ENCODE results near the gene PCP4.

Gene PCP4

GRCh38 chr21:39867198-39867650 is at the start of gene PCP4:
PCP4 (plus strand) TSS chr21:39867438; CDS start chr21:39867502, 64 bp downstream.
- peak; percentile 90 for DNase-seq

- no peak for DNase-seq
These were observed 48.7 kb upstream of the PCP4 start for GRCh38 chr21:39818557-39818956.

DNA sequence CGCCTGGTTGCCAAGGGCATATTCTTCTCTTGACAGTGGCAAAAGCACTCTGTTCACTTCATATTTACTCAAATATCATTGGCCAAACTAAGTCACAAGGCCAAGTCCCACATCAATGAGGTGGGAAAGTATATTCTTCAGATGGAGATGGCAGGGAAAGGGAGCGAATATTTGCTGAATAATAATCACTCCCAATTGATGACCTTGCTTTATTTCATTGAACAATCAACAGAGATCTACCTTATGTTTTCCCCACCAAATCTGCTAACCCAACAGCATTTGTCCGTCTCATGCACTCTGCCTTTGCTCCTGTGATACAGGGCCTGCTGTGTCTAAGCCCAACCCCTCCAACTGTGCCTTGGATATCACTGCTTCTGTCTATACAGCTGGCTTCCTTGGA is 45.2 kb upstream of the PCP4 start:
- no peak for DNase-seq

DNA sequence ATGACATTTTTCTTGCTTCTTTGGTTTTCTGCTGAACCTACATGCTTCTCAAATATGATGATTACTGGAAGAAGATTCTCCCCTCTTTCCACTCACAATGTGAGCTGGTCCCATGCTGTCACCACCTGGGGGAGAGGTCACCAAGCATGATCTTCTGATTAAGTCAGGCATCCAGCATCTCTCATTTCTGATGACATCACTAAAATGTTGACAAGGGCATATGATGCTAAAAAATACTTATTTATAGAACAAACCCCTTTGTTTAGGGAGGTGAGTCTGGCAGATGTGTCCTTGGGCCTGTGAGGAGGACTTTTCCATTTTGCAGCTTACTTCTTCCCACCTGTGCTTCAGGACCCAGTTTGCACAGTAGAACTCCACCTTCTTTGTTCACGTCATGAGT is 42.0 kb upstream of the PCP4 start:
- DNase-seq = no peak

- no peak for DNase-seq
These were observed 32.7 kb upstream of the PCP4 start for GRCh38 chr21:39834543-39834942.

DNA sequence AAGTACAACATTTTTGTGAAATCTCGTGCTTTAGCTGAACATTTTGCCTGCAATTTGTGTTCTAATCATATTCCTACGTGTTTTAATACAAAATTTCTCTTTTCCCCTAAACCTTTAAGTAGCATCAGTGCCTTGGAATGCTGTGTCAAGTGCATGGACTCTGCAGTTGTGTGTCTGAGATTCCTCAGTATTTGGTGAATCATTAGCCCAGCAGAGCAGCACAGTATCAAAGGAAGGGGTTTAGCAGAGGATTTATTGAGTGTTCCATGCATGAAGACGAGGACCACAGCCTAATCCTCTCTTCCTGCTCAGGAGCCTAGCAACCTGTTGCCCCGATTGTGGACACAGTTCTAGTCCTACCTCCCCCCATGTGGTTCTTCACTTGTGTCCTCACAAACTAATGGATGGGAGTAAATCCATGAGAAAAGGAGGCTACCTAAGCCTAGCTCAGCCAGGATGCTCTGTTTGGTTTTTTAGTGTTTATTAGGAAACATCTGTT is 29.3 kb upstream of the PCP4 start:
- no peak for DNase-seq

DNA sequence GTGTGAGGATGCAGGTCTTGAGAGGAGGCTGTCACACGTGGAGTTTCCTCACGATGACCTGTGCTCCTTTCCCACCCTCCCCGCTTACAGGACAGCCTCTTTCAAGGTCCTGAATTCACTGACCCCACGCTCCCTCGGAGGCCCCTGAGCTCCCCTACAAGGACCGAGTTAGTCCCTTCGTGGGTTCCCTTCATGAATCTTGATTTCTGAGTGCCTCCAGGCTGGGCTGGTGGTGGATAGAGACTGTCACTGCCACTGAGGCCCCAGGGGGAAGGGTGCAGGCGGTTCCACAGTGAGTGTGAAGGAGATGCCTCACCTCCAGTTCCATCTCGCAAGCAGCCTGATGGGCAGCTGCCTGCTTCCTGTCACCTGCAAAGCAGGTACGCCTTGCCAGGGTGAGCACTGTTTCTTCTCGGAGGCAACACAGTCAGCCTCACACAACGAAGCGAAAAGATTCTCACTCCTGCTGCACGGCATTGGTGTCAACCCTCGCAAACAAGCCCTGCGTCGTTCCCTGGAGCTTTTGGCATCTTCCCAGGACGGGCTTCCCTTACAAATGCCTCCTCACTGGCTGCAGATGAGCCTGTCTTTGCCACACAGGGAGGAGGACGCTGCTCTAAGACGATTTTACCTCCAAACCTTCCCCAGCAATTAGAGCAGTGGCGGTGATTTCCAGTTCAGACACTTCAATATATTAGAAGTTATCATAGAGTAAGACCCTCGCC is 26.7 kb upstream of the PCP4 start:
- DNase-seq = no peak

GRCh38 chr21:39842741-39843459 is 24.3 kb upstream of the PCP4 start:
- DNase-seq = no peak

DNA sequence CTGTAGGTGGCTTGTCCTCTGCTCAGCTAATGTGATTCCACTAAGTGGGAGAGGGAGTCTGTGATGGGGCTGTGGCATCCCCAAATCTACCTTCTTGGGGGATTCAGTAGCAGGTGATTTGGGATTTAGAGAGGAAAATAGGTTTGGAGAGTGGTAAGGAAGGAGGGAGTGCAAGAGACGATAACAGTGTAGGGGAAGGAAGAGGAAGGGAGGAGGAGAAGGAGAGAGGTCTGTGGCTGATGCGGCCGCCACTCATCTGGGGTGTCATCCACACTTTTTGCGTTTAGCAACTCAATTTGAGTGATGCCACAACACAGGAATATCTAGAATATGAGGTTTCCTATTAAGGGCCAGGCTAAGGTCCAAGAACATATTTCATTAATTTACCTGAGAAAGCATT is 23.8 kb upstream of the PCP4 start:
- DNase-seq = no peak

GRCh38 chr21:39843916-39844315 is 23.3 kb upstream of the PCP4 start:
- no peak for DNase-seq

DNA sequence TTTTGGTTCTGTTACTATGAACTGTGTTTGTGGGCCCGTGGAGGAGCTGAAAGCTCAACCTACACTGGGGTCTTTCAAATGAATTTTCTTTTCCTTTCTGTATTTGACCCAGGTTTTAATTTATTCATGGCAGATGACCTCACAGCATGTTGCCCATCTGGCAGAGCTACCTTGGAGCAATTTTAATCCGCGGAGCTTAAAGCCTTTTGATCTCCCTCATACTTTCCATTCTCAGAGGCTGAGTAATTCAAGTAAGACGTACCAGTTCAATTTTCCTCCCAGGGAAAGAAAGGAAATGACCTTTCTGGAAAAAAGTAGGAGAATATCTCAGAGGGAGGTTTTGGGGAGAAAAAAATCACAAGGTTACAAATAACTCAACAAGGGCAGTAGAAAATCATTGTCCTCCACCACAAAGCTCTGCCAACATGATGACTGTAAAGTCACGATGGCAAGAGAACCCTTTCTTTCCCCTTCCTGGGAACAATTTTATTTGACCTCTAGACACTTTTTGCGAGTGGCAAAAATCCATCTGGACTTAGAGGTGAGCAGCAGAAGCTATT is 21.6 kb upstream of the PCP4 start:
- DNase-seq = no peak

DNA sequence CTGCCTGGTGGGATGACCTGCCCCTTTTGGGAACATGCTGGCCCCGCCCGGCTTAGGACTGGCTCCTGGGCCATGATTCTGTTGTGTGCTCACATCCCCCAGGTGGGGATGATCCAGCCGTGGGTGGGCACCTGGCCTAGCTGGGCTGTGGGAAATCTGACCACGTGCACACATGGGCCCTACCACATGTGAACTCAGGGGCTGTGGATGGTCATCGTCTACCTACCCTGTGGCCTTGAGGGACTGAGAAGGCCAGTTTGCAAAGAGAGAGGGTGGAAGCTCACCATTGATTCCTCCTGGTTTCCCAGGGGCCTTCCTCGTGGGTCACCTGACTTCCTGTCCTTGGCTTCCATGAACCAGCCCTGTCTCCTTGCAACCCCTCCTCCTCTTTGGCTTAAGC is 19.4 kb upstream of the PCP4 start:
- no peak for DNase-seq

GRCh38 chr21:39849014-39849655 is 18.1 kb upstream of the PCP4 start:
- no peak for DNase-seq

DNA sequence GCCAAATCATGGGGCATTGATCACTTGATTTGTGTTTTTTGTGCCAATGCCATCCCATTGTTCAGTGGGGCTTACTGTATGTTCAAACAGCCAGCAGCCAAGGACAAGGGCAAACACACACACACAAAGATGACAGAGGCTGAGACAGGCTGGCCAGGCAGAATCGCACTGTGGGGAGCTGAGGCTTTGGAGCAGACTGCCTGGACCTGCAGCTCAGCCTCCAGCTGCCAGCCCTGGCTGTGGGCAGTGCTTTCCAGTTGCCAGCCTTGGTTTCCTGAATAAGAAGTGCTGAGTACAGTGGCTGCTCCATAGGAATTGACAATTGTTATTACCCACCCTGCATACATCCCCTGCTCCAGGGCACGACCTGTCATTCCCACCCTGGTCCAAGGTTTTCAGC is 16.9 kb upstream of the PCP4 start:
- no peak for DNase-seq

DNA sequence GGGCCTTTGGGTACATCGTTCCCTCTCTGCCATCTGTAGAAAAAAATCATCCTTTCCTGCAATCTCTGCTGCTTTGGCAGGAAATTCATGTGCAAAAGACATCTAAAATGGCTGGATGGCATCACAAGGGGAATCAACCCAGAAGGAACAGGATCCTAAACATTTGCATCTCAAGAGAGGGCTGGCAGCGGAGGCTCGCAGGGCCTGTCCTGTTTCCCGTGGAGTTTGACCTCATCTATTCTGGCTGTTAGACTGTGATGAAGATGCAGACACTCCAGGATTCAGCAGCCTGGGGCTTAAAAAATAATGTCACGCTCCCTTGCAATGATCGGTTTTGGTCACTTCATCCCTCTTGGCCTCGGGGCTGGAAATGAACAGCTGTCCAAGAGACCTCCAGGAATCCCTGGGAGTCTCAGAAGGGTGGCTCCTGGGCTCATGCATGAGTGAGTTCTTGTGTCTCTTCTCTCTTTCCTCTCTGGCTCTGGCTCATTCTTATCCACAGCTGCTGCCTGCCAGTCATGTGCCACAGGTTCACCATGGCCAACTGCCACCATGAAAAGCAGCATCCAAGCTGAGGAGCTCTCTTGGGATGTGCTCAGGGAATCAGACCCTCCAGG is 16.1 kb upstream of the PCP4 start:
- no peak for DNase-seq

DNA sequence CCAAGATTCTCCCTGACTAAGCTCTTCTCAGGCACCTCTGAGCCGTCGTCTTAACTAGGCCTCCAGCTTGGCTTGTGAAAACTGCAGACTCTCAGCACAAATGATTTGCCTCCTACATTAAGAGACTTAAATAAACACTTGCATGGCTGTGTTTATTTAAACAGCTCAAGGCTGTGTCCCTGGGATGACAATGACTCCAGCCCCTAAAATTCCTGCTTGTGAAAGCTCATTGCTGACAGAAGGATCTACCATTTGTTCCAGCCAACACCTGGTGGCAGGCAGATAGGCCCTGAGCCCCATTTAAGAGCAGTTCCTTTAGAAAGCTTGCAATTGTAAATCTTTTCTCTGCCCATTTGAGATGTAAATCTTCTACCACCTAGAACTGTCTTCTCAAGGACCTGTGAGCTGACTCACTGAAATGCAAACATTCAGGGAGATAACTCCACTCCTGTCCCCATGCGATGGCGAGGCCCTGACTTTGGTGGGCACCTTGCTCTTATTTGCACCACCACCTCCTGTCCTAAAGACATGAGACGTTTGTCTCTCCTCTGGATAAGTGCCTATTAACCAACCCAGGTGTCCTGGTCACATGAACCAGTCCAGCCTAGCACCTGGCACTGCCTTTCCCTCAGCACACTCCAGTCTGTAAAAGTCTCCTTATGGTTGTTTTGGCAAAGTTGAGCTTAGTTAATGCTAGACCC is 15.1 kb upstream of the PCP4 start:
- DNase-seq = no peak

GRCh38 chr21:39852726-39853500 is 14.3 kb upstream of the PCP4 start:
- DNase-seq = no peak

DNA sequence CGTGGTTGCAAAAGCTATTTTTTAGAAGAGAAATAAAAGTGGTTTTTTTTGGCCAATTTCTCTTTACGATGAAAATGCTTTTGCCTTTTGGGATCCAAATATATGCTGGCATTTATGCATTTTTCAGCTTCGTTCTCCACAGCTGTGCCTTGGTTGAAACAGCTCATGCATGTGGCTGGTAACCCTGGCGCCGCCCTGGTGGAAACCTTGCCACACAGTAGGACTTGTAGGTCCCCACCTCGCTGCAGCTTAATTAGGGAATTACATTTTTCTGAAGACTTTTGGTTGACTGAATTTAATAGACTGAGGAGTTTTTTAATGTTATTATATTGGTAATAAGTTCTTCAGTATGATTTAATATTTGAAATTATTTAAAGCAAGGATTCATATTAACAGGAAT is 12.7 kb upstream of the PCP4 start:
- DNase-seq = no peak

GRCh38 chr21:39855595-39855994 is 11.6 kb upstream of the PCP4 start:
- no peak for DNase-seq

DNA sequence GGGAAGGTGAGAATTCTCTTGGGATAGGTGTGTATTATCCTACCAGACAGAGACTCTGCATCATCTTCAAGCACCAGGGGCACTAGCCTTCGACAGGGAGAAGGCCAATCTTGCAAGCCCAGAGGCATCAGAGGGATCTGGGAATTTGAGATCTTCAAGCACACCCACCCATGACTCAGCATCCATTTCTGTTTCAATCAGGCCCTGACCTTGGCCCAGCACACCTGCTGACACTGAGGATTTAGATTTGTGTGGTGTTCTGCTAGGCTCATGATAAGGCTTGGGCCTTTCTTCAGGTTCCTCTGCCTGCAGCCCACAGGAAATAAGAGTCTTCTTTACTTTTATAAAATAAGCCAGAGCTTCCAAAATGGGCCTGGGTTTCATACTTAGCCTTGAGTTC is 6.6 kb upstream of the PCP4 start:
- DNase-seq = no peak

GRCh38 chr21:39863111-39863510 is 4.1 kb upstream of the PCP4 start:
- DNase-seq = no peak

DNA sequence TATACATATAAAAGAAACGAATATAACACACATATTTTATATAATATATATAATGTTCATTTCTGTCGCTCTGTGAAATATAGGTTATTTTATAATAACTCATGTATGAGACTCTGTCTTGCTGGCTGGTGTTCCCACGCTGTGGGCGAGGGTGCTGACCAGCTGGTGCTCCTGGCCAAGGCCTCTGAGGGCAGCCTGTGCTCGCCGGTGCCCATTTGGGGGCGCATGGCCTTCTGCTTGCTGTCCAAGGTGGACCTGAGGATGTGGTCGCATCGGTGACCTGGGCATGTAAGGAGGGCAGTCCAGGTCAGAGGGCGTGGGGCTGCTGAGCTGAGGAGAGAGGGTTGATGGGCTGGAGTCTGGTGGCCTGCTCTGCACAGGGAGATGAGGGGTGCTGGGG is 1.1 kb upstream of the PCP4 start:
- DNase-seq = no peak
